ENCODE data around the gene SSTR5. TPM values are rescaled to one million over a fixed set of nuclear protein-coding genes. Genes with fewer than 3 reads are reported as not detected.

The SSTR5 gene
- total RNA-seq, 1 experiment from 2014 or later = not detected

DNA sequence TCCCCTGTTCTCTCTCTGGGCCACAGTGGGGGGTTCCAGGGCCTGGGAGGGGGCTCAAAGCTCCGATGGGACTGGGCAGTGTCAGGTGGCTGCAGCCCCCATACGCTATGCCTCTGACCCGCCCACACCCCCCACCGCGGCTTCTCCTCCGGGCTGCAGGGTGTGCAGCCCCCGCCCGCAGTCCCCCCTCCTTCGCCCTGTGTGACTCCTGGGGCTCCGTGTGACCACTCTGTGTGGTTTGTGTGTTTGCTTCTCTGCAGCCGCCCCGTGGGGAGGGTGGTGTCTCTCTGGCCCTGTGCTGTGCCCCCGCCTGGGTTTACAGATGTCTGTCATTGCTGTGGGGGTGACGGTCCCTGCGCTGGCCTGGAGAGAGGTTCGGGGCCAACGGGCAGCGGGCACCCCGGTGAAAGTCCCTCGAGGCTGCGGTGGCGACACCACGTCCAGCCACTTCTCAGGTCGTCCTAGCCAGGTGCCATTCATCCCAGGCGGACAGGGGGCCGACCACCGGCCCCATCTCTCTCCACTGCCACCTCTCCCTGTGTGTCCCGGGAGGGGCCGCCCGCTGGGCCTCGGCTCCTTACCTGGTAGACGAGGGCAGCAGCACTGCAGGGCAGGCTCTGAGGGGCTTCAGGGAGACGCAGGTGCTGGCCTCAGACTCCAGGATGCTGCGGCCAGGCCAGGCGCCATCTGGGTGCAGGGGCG lies 5.5 kb downstream of the SSTR5 start:
- H3K9me3 ChIP-seq (ENCODE audit: insufficient read depth, low read depth) = no peaks in the 10 kb centered on the region
- intact Hi-C loops (cut with micrococcal nuclease; ENCODE audit: unreplicated experiment) = no loop called here
- no peaks in the 10 kb centered on the region for H3F3A ChIP-seq (ENCODE audit: insufficient read depth, low read depth)
- H3K4me1 ChIP-seq (replicated peaks; ENCODE audit: insufficient read depth) = peaks cover 15% of the 10 kb centered on the region; the same call in 1 of the 2 replicates
- no peak for TF ChIP-seq EZH2 (IDR thresholded peaks at IDR 0.05; ENCODE audit: low read depth)
- TF ChIP-seq, protein P1, sequence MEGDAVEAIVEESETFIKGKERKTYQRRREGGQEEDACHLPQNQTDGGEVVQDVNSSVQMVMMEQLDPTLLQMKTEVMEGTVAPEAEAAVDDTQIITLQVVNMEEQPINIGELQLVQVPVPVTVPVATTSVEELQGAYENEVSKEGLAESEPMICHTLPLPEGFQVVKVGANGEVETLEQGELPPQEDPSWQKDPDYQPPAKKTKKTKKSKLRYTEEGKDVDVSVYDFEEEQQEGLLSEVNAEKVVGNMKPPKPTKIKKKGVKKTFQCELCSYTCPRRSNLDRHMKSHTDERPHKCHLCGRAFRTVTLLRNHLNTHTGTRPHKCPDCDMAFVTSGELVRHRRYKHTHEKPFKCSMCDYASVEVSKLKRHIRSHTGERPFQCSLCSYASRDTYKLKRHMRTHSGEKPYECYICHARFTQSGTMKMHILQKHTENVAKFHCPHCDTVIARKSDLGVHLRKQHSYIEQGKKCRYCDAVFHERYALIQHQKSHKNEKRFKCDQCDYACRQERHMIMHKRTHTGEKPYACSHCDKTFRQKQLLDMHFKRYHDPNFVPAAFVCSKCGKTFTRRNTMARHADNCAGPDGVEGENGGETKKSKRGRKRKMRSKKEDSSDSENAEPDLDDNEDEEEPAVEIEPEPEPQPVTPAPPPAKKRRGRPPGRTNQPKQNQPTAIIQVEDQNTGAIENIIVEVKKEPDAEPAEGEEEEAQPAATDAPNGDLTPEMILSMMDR (conservative IDR thresholded peaks at IDR 0.05) = no peak
- H4K20me1 ChIP-seq (ENCODE audit: insufficient read depth) = no peaks in the 10 kb centered on the region
- H3K27me3 ChIP-seq (ENCODE audit: insufficient read depth, low read depth) = peaks cover 56% of the 10 kb centered on the region
- no peaks in the 10 kb centered on the region for H3K9me2 ChIP-seq (ENCODE audit: insufficient read depth)
- no peak overlapping the region for H2AFZ ChIP-seq
- ChIA-PET POLR2A (ENCODE audit: unreplicated experiment) (no interaction called here), CTCF (interaction anchor here (0.6 kb wide), 1 partner anchor 9 kb away, joined by 3 read pairs; no protein-coding TSS in a partner anchor)
- H3K79me2 ChIP-seq (ENCODE audit: low read depth) = no peaks in the 10 kb centered on the region
- no peak overlapping the region for H3K4me3 ChIP-seq
- no peaks in the 10 kb centered on the region for H3K36me3 ChIP-seq (ENCODE audit: low read depth)
- peak overlapping the region; percentile 36; the same call in 1 of the 2 replicates for H3K4me2 ChIP-seq
- no TSS peak for BruUV-seq (replicated peaks)
- DNase-seq = no peak
- no peak overlapping the region for H3K27ac ChIP-seq

DNA sequence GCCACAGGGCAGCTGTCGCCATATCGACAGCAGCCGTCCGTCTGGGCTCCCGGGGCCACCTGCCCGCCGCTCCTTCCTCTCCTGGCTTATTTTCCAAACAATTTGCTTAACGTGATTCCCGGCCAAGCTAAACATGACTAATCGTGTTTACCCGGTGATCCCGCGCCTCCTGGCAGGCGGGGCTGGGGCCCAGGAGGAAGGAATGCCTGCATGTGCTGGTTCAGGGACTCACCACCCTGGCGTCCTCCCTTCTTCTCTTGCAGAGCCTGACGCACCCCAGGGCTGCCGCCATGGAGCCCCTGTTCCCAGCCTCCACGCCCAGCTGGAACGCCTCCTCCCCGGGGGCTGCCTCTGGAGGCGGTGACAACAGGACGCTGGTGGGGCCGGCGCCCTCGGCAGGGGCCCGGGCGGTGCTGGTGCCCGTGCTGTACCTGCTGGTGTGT lies 6.1 kb downstream of the SSTR5 start:
- H3K27ac ChIP-seq = no peak overlapping the region
- no peak overlapping the region for H3K4me3 ChIP-seq
- ChIA-PET CTCF (interaction anchor here (0.6 kb wide), 1 partner anchor 9 kb away, joined by 3 read pairs; no protein-coding TSS in a partner anchor), POLR2A (ENCODE audit: unreplicated experiment) (no interaction called here)
- H3K79me2 ChIP-seq (ENCODE audit: low read depth) = no peaks in the 10 kb centered on the region
- no peaks in the 10 kb centered on the region for H3K9me2 ChIP-seq (ENCODE audit: insufficient read depth)
- H2AFZ ChIP-seq = no peak overlapping the region
- peak; percentile 76 for DNase-seq
- peaks cover 61% of the 10 kb centered on the region for H3K27me3 ChIP-seq (ENCODE audit: insufficient read depth, low read depth)
- peak overlapping the region; percentile 36 for H3K4me2 ChIP-seq
- intact Hi-C loops (cut with micrococcal nuclease; ENCODE audit: unreplicated experiment) = no loop called here
- H4K20me1 ChIP-seq (ENCODE audit: insufficient read depth) = no peaks in the 10 kb centered on the region
- H3K9me3 ChIP-seq (ENCODE audit: insufficient read depth, low read depth) = no peaks in the 10 kb centered on the region
- H3K4me1 ChIP-seq (replicated peaks; ENCODE audit: insufficient read depth) = peaks cover 17% of the 10 kb centered on the region; the same call in 1 of the 2 replicates
- BruUV-seq (replicated peaks) = no TSS peak
- no peaks in the 10 kb centered on the region for H3F3A ChIP-seq (ENCODE audit: insufficient read depth, low read depth)
- no peaks in the 10 kb centered on the region for H3K36me3 ChIP-seq (ENCODE audit: low read depth)
- TF ChIP-seq EZH2 (IDR thresholded peaks at IDR 0.05; ENCODE audit: low read depth) = no peak
- TF ChIP-seq, protein P1 (conservative IDR thresholded peaks at IDR 0.05) = no peak

DNA sequence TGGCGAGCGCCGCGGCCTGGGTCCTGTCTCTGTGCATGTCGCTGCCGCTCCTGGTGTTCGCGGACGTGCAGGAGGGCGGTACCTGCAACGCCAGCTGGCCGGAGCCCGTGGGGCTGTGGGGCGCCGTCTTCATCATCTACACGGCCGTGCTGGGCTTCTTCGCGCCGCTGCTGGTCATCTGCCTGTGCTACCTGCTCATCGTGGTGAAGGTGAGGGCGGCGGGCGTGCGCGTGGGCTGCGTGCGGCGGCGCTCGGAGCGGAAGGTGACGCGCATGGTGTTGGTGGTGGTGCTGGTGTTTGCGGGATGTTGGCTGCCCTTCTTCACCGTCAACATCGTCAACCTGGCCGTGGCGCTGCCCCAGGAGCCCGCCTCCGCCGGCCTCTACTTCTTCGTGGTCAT lies 6.8 kb downstream of the SSTR5 start:
- Histone ChIP-seq H3K36me3 (ENCODE audit: low read depth) (no peaks in the 10 kb centered on the region), H2AFZ (no peak overlapping the region), H3K4me1 (replicated peaks; ENCODE audit: insufficient read depth) (peaks cover 17% of the 10 kb centered on the region; the same call in 1 of the 2 replicates), H3K9me2 (ENCODE audit: insufficient read depth) (no peaks in the 10 kb centered on the region), H3K4me3 (no peak overlapping the region), H3K79me2 (ENCODE audit: low read depth) (no peaks in the 10 kb centered on the region), H3F3A (ENCODE audit: insufficient read depth, low read depth) (no peaks in the 10 kb centered on the region), H3K27ac (no peak overlapping the region), H4K20me1 (ENCODE audit: insufficient read depth) (no peaks in the 10 kb centered on the region), H3K4me2 (no peak overlapping the region), H3K27me3 (ENCODE audit: insufficient read depth, low read depth) (peaks cover 61% of the 10 kb centered on the region), H3K9me3 (ENCODE audit: insufficient read depth, low read depth) (no peaks in the 10 kb centered on the region)
- TF ChIP-seq EZH2 (IDR thresholded peaks at IDR 0.05; ENCODE audit: low read depth) = no peak
- TF ChIP-seq, protein P1 (conservative IDR thresholded peaks at IDR 0.05) = no peak
- no peak for DNase-seq
- CTCF ChIA-PET = no interaction called here
- intact Hi-C loops (cut with micrococcal nuclease; ENCODE audit: unreplicated experiment) = no loop called here
- BruUV-seq (replicated peaks) = no TSS peak
- POLR2A ChIA-PET (ENCODE audit: unreplicated experiment) = no interaction called here
